ENCODE data around the gene MAGOHB. TPM values are rescaled to one million over a fixed set of nuclear protein-coding genes. Genes with fewer than 3 reads are reported as not detected.
"Not testable (repeated sequence)": the region's sequence is repeated elsewhere in the genome, so short reads cannot be mapped to it uniquely, and the experiment has no call there.

Gene MAGOHB
- total and polyA plus RNA-seq, 8 donors = 23.6 to 45.2 (median 40.2) TPM

DNA sequence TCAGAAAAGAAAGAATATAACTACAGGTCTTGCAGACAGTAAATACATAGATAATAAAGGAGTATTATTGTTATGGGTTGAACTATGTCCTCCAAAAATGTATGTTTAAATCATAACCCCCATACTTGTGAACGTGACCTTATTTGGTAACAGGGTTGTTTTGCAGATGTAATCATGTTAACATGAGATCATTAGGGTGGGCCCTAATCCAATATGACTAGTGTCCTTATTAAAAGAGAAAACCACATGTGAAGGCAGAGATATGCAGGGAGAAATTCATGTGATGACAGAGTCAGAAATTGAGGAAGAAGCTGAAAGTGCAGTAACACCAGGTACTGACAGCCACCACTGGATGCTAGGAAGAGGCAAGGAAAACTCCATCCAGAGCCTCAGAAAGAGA lies 29.0 kb downstream of the MAGOHB start:
- intact Hi-C loops (cut with DNase I) = no loop called here
- Histone ChIP-seq H3K36me3 (peaks cover 0 to 7% of the 10 kb centered on the region in 2 donors), H3K4me3 (no peak overlapping the region), H3K27me3 (no peaks in the 10 kb centered on the region), H3K9me3 (no peaks in the 10 kb centered on the region), H3K4me1 (no peaks in the 10 kb centered on the region), H3K27ac (no peak overlapping the region)
- ATAC-seq (no peak), DNase-seq (no peak)
- TF ChIP-seq, protein P1, sequence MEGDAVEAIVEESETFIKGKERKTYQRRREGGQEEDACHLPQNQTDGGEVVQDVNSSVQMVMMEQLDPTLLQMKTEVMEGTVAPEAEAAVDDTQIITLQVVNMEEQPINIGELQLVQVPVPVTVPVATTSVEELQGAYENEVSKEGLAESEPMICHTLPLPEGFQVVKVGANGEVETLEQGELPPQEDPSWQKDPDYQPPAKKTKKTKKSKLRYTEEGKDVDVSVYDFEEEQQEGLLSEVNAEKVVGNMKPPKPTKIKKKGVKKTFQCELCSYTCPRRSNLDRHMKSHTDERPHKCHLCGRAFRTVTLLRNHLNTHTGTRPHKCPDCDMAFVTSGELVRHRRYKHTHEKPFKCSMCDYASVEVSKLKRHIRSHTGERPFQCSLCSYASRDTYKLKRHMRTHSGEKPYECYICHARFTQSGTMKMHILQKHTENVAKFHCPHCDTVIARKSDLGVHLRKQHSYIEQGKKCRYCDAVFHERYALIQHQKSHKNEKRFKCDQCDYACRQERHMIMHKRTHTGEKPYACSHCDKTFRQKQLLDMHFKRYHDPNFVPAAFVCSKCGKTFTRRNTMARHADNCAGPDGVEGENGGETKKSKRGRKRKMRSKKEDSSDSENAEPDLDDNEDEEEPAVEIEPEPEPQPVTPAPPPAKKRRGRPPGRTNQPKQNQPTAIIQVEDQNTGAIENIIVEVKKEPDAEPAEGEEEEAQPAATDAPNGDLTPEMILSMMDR (IDR thresholded peaks at IDR 0.05) = no peak

DNA sequence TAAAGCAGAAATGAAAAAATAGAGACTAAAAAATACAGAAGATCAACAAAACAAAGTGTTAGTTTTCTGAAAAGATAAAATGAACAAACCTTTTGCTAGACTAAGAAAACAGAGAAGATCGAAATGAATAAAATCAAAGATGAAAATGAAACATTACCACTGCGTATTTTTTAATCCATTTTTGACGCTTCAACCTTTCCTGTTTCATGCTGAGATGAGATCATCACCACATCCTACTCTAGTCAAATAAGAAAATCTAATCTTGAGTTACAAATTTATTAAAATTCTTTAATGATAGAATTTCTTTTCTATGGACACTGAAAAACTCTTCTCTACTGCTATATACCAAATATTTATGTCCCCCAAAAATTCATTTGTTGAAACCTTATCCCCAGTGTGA lies 30.7 kb downstream of the MAGOHB start:
- TF ChIP-seq, protein P1 (IDR thresholded peaks at IDR 0.05) = no peak
- ATAC-seq (no peak), DNase-seq (no peak)
- Histone ChIP-seq H3K4me1 (no peaks in the 10 kb centered on the region), H3K36me3 (peaks cover 0 to 7% of the 10 kb centered on the region in 2 donors), H3K27me3 (no peaks in the 10 kb centered on the region), H3K27ac (no peak overlapping the region), H3K4me3 (no peak overlapping the region), H3K9me3 (no peaks in the 10 kb centered on the region)
- intact Hi-C loops (cut with DNase I) = no loop called here

DNA sequence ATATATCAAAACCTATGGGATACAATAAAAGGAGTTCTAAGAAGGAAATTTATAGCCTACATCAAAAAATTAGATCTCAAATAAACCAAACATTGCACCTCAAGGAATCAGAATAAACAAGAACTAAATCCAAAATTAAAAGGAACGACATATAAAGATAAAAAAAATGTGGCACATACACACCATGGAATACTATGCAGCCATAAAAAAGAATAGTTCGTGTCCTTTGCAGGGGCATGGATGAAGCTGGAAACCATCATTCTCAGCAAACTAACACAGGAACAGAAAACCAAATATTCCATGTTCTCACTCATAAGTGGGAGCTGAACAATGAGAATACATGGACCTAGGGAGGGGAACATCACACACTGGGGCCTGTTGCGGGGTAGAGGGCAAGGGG lies 31.3 kb downstream of the MAGOHB start:
- DNase-seq; H3K9me3 ChIP-seq; H3K4me1 ChIP-seq; H3K36me3 ChIP-seq; intact Hi-C loops (cut with DNase I); H3K27me3 ChIP-seq; H3K27ac ChIP-seq; H3K4me3 ChIP-seq; ATAC-seq: not testable (repeated sequence)

DNA sequence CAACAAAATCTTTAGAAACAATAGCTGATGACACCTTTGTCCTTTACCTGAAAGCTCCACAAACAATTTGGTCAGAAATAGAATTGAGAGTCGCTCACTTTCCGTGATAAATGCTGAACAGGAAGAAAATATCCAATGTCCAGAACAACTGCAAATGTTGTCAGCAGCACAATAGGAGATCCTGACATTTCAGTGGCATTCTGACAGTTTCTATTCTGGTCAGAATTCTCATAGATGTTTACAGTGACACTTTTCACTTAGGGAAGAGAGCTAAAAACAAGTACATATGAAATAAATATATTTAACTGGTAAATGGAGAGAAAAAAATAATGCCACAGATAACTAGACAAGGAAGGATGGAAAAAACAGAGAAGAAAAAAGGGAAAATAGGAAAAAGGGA lies 39.1 kb downstream of the MAGOHB start:
- TF ChIP-seq, protein P1 (IDR thresholded peaks at IDR 0.05) = no peak
- no peak for DNase-seq
- intact Hi-C loops (cut with DNase I) = no loop called here
- Histone ChIP-seq H3K27ac (no peak overlapping the region), H3K4me3 (no peak overlapping the region), H3K4me1 (no peaks in the 10 kb centered on the region), H3K36me3 (no peaks in the 10 kb centered on the region), H3K9me3 (no peaks in the 10 kb centered on the region), H3K27me3 (no peaks in the 10 kb centered on the region)
- ATAC-seq = no peak

DNA sequence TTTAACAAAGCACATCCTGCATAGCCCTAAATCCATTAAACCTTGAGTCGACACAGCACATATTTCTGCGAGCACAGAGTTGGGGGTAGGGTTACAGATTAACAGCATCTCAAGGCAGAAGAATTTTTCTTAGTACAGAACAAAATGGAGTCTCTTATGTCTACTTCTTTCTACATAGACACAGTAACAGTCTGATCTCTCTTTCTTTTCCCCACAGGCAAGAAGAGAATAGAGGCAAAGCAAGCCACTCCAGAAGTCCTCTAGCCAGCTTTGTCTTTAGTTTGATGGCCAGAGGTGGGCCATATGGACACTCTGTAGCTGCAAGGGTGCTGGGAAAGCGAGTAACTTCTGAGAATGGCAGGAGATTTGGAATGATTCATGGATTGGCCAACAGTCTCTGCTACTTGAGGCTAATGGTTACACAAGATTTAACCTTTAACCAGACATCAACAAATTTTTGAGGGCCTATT lies 41.4 kb downstream of the MAGOHB start:
- H3K27me3 ChIP-seq; H3K4me3 ChIP-seq; H3K4me1 ChIP-seq; H3K36me3 ChIP-seq; intact Hi-C loops (cut with DNase I); DNase-seq; H3K9me3 ChIP-seq: not testable (repeated sequence)
- peak overlapping the region in 1 of 2 donors; percentile 33 for H3K27ac ChIP-seq
- ATAC-seq = peak; percentile 90

DNA sequence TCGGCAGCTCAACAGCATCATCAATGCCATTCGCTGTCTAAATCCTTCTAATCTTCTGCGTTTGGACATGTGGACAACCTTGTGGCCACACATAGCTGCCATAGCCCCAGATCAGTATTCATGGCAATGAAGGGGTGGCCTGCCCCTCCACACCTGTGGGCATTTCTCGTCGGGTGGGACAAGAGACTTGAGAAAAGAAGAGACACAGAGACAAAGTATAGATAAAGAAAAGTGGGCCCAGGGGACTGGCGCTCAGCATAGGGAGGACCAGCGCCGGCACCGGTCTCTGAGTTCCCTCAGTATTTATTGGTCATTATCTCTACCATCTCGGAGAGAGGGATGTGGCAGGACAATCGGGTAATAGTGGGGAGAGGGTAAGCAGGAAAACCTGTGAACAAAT lies 42.3 kb downstream of the MAGOHB start:
- no peak for ATAC-seq
- Histone ChIP-seq H3K9me3 (no peaks in the 10 kb centered on the region), H3K36me3 (no peaks in the 10 kb centered on the region), H3K27ac (no peak overlapping the region), H3K27me3 (no peaks in the 10 kb centered on the region), H3K4me1 (no peaks in the 10 kb centered on the region), H3K4me3 (no peak overlapping the region)
- intact Hi-C loops (cut with DNase I) = no loop called here
- TF ChIP-seq, protein P1 (IDR thresholded peaks at IDR 0.05) = no peak
- DNase-seq = no peak
